HT1080 (cell line): ENCODE data around the gene MON1A. TPM values are rescaled to one million over a fixed set of nuclear protein-coding genes. Genes with fewer than 3 reads are reported as not detected.

Experiments
- DNase-seq: peaks from one replicate; pipeline ENCODE4 v3.0.0-alpha.2; 2015; ENCODE audit warnings: low read depth
- total RNA-seq: library from RNA; depleted of rRNA; stranded (reverse); fragments of >200 nt; shearing (Covaris generic); gene quantifications from 2 replicates; pipeline ENCODE4 v1.2.3, GENCODE V29; 2014

MON1A gene
- total RNA-seq, 1 experiment from 2014 or later, result 31.1 TPM

- no peak for DNase-seq
These were observed 40.3 kb downstream of the MON1A start for GRCh38 chr3:49889296-49889695.

- no peak for DNase-seq
These were observed 42.7 kb downstream of the MON1A start for GRCh38 chr3:49886922-49887265.

- peak; percentile 47 for DNase-seq
These were observed 45.6 kb downstream of the MON1A start for GRCh38 chr3:49883998-49884397.

- no peak for DNase-seq
These were observed 47.4 kb downstream of the MON1A start for GRCh38 chr3:49882166-49882565.

- no peak for DNase-seq
These were observed 48.9 kb downstream of the MON1A start for GRCh38 chr3:49880581-49881315.

GRCh38 chr3:49879721-49880120 is 49.9 kb downstream of the MON1A start:
- DNase-seq, result no peak

GRCh38 chr3:49878686-49879085 is 50.9 kb downstream of the MON1A start:
- DNase-seq, result no peak

- no peak for DNase-seq
These were observed 51.9 kb downstream of the MON1A start for GRCh38 chr3:49877716-49878115.

- DNase-seq, result no peak
These were observed 53.0 kb downstream of the MON1A start for GRCh38 chr3:49876567-49876966.

- no peak for DNase-seq
These were observed 56.0 kb downstream of the MON1A start for GRCh38 chr3:49873623-49874022.

- DNase-seq, result peak; percentile 29
These were observed 56.8 kb downstream of the MON1A start for GRCh38 chr3:49872801-49873281.

- DNase-seq, result peak; percentile 24
These were observed 58.0 kb downstream of the MON1A start for GRCh38 chr3:49871531-49872153.

GRCh38 chr3:49869525-49870126 is 60.0 kb downstream of the MON1A start, which contains the start of gene CAMKV:
Gene CAMKV (minus strand): TSS chr3:49869906. CDS start chr3:49862388, 7,518 bp downstream.
- no peak for DNase-seq

GRCh38 chr3:49868862-49869466 is 60.6 kb downstream of the MON1A start:
- no peak for DNase-seq

- peak; percentile 40 for DNase-seq
These were observed 61.7 kb downstream of the MON1A start for GRCh38 chr3:49867871-49868321.

- DNase-seq, result no peak
These were observed 62.2 kb downstream of the MON1A start for GRCh38 chr3:49867400-49867799.

GRCh38 chr3:49865198-49865784 is 64.3 kb downstream of the MON1A start:
- no peak for DNase-seq

- no peak for DNase-seq
These were observed 65.1 kb downstream of the MON1A start for GRCh38 chr3:49864505-49864904.

- DNase-seq, result no peak
These were observed 69.9 kb downstream of the MON1A start for GRCh38 chr3:49859576-49860305.
